Suprapubic skin (tissue), 4 donors: ENCODE data around the gene TCF7L2.

Experiments used
- EP300 ChIP-seq: sonication (generic); formaldehyde crosslinking; IDR thresholded peaks from one replicate; pipeline ENCODE4 v1.6.1; 2017; ENCODE audit warnings: antibody characterized with exemption
- POLR2A ChIP-seq, 2 donors: fragments of 450-650 bp; IDR thresholded peaks; one replicate each; pipeline ENCODE4 v1.6.1; 2017; ENCODE audit warnings: antibody characterized with exemption in 2 of 2, mild to moderate bottlenecking in 2 of 2, moderate library complexity in 2 of 2
- POLR2AphosphoS5 ChIP-seq, 3 donors: sonication (generic); formaldehyde crosslinking; IDR thresholded peaks; one replicate each; pipeline ENCODE4 v1.6.1; 2017; ENCODE audit warnings: antibody characterized with exemption in 3 of 3
- TF ChIP-seq, protein P1 (sequence below), 2 donors: fragments of 200-600 bp in 1 of 2; fragments of 450-650 bp in 1 of 2; sonication (generic) in 1 of 2; IDR thresholded peaks; one replicate each; pipeline ENCODE4 v1.5.1; 2016 to 2019; ENCODE audit warnings: antibody characterized with exemption in 2 of 2, mild to moderate bottlenecking in 1 of 2, moderate library complexity in 1 of 2

DNA sequence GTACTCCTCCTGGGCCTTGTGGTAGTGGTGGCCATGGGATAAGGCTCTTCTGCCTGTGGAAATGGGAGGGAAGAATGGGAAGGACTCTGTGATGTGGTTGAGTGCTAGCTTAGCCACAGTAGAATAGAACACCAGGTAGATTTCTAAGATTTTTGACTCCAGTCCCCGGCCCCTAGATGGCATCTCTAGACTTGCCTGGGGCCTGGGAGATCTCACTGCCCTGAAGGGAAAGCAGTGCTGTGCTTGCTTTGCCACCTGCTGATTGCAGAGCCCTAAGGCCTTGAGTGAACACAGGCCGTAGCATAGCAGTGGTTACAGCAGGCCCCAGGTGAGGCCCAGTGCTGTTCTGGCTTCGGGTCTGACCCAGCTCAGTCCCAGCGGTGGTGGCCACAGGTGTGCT, 252.0 kb downstream of the TCF7L2 start:
- TF ChIP-seq, protein P1, sequence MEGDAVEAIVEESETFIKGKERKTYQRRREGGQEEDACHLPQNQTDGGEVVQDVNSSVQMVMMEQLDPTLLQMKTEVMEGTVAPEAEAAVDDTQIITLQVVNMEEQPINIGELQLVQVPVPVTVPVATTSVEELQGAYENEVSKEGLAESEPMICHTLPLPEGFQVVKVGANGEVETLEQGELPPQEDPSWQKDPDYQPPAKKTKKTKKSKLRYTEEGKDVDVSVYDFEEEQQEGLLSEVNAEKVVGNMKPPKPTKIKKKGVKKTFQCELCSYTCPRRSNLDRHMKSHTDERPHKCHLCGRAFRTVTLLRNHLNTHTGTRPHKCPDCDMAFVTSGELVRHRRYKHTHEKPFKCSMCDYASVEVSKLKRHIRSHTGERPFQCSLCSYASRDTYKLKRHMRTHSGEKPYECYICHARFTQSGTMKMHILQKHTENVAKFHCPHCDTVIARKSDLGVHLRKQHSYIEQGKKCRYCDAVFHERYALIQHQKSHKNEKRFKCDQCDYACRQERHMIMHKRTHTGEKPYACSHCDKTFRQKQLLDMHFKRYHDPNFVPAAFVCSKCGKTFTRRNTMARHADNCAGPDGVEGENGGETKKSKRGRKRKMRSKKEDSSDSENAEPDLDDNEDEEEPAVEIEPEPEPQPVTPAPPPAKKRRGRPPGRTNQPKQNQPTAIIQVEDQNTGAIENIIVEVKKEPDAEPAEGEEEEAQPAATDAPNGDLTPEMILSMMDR (IDR thresholded peaks at IDR 0.05) = no peak
- TF ChIP-seq POLR2A (IDR thresholded peaks at IDR 0.05) (no peak), POLR2AphosphoS5 (IDR thresholded peaks at IDR 0.05) (no peak), EP300 (no peak)
